HK-2 (cell line): ENCODE data around the gene DCAF17.
A peak's percentile ranks its signal among the peaks of the same experiment; 100 is the strongest.
"Not testable (repeated sequence)": the region's sequence is repeated elsewhere in the genome, so short reads cannot be mapped to it uniquely, and the experiment has no call there.

Experiments
- DNase-seq: peaks from one replicate; pipeline ENCODE4 v3.0.0-alpha.2; 2018; ENCODE audit not compliant: unreplicated experiment

The DCAF17 gene

GRCh38 chr2:171410624-171411023, 23.4 kb upstream of the DCAF17 start:
- DNase-seq: no peak

DNA sequence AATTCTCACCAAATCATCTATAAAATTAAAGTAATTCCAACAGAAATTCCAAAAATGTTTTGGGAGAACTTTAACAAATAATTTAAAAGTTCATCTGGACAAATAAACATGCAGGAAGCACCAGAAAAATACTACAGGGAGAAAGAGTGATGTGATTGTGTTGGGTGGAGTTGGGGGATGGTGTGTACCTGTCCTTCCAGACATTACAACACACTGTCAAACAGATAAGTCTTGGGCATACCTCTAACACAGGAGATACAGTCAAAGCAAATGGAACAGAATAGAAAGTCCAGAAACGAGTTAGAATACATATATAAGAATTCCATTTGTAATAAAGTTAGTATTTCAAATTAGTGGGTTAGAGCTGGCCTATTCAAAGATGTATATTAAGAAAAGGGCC, 22.8 kb upstream of the DCAF17 start:
- DNase-seq: no peak

DNA sequence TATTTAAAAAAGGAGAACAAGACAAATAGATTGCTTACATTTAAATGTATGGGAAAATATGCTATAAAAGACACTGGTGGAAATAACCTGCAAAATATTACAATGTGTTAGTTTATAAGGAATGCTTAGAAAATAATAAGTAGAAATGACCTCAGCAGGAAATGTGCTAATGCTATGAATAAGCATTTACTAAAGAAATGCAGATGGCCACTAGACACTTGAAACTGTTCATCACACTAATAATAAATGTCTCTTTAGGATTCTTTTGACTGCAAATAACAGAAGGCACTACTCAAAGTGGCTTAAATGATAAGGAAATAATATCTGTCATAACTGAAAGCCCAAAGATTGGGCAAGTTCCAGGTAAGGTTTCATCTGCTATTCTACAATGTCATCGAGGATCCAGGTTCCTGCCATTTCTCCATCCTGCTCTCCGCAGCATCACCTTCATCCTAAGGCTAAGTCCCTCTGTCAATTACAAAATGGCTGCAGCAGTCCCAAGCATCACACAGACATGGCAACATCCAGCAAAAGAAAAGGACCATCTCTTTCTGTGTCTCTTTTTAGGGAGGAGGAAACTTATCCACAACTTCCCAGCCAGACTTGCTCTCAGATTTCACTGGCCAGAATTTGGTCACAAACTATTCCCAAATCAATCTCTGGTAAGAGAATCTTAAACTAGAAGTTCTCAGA, 22.1 kb upstream of the DCAF17 start:
- no peak for DNase-seq

DNA sequence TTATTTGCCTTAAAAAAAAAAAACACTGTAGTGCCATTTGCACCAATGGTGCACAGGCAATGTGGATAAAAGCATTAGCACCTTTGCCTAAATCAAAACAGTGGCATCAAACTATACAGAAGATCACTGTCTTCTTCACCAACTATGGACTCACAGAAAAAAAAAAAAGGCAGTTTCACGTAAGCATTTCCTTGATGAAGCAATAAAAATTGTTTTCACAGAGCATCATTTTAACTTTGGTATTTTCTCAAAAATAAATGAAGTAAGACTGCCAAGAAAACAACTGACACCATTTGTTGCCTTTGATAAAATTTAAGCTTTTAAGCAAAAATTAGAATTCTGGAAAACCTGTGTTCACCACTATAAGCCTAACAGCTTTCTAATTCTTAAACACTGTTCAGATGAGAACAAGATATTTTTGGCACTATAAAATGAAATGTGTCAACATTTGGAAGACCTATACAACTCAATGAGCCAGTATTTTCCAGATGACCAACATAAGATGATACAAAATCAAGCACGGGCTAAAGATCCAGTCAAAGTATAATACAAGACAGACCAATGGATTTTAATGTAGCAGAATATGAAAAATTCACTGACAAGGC, 21.4 kb upstream of the DCAF17 start:
- DNase-seq: no peak

DNA sequence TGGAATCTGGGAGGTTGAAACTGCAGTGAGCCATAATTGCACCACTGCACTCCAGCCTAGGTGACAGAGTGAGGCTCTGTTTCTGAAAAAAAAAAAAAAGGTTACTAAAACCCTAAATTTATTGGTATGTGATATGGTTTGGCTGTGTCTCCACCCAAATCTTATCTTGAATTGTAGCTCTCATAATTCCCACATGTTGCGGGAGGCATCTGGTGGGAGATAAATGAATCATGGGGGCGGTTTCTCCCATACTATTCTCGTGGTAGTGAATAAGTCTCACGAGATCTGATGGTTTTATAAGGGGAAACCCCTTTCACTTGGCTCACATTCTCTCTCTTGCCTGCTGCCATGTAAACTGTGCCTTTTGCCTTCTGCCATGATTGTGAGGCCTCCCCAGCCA, 19.4 kb upstream of the DCAF17 start:
- DNase-seq: not testable (repeated sequence)

- peak; percentile 86 for DNase-seq
Measured at GRCh38 chr2:171416009-171416926, 17.8 kb upstream of the DCAF17 start.

DNA sequence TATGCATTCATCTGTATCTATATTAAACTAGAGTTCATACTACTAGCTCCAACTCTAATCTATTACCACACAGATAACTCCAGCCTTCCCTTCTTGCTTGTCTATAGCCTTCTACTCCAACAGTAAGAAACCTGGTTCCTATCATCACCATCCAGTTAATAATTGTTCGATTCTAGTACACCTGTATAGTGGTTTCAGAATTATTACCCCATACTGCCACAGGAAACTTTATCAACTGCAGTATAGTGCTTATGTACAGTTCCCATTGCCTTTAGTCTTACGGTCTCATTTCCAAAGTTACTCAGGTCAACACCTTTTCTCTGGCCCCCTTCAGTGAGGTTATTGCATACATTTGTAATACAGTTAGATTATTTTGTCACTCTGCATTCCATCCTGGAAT, 14.7 kb upstream of the DCAF17 start:
- DNase-seq: no peak

DNA sequence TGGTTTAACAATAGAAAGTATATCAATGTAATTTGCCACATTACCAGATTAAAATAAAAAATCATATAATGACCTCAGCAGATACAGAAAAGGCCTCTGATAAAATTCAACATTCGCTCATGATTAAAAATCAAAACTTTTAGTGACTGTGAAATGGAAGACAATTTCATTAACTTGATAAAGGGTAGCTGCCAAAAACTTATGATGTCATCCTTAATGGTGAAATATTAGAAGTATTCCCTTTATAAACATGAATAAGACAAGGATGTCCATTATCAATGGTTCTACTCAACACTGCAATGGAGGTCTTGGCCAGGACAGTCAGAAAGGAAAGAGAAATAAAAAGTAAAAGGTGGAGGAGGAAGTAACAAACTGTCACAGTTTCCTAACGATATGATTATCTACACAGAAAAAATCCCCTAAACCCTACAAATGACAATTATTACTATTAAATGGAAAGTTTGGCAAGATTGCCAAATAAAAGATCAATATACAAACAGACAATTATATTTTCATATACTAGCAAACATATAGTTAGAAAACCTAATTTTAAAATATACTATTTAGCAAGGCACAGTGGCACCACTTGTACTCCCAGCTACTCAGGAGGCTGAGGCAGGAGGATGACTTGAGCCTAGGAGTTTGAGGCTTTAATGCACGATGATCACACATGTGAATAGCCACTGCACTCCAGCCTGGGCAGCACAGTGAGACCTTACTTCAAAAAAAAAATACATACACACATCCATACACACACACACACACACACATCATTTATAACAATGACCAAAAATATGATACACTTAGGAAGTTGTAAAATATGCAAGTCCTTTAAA, 13.1 kb upstream of the DCAF17 start:
- DNase-seq: no peak

DNA sequence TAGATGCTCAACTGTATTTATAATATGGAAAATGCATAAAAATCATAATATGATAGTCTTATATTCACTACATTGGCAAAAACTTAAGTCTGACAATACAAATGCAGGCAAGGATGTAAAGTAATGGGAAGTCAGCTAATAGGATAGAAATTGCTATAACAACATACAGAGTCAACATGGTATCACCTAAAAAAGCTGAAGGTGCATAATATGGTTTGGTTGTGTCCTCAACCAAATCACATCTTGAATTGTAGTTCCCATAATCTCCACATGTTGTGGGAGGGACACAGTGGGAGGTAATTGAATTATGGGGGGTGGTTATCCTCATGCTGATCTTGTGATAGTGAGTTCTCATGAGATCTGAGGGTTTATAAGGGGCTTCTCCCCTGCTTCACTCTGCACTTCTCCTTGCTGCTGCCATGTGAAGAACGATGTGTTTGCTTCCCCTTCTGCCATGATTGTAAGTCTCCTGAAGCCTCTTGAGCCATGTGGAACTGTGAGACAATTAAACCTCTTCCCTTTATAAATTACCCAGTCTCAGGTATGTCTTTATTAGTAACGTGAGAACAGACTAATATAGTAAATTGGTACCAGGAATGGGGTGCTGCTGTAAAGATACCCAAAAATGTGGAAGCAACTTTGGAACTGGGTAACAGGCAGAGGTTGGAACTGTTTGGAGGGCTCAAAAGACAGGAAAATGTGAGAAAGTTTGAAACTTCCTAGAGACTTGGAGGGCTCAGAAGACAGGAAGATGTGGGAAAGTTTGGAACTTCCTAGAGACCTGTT, 11.1 kb upstream of the DCAF17 start:
- not testable (repeated sequence) for DNase-seq

DNA sequence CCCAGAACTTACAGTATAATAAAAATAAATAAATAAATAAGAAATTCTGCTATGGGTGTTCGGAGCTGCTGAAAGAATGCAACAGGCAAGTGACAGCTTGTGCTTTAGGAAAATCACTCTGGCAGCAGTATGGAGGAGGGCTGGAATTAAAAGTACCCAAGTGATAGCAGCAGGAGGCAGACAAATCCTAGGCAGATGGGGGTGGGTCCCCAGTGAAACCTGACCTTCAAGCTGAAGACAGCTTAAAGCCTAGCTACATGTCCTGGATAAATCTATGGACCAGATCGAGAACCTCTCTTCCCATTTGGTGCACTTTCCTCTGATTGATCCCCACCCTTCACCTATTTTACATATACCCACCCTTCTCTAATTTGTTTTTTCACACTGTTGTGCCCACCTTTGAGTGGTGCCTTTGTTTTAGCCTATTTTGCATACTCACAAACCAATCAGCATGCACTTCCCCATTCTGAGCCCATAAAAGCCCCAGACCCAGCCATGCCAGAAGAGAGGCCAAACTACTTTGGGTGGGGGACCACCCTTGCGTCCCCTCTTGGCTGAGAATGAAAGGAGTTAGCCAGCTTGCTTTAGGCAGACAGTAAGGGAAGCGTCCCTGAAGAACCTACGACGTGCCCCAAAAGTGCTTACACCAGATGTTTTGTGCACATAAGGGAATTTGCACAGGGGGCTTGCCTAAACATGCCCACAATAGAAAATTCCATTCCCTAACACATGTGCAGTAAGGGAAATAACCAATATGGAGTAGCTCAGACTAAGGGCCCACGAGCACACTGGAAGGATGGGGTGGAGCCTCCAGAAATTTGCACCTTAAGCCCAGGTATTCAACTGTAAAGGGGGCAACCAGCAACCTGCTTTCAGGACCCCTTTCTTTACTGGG, 3.3 kb upstream of the DCAF17 start:
- no peak for DNase-seq

- no peak for DNase-seq
Measured at GRCh38 chr2:171431677-171432167, 2.3 kb upstream of the DCAF17 start.

DNA sequence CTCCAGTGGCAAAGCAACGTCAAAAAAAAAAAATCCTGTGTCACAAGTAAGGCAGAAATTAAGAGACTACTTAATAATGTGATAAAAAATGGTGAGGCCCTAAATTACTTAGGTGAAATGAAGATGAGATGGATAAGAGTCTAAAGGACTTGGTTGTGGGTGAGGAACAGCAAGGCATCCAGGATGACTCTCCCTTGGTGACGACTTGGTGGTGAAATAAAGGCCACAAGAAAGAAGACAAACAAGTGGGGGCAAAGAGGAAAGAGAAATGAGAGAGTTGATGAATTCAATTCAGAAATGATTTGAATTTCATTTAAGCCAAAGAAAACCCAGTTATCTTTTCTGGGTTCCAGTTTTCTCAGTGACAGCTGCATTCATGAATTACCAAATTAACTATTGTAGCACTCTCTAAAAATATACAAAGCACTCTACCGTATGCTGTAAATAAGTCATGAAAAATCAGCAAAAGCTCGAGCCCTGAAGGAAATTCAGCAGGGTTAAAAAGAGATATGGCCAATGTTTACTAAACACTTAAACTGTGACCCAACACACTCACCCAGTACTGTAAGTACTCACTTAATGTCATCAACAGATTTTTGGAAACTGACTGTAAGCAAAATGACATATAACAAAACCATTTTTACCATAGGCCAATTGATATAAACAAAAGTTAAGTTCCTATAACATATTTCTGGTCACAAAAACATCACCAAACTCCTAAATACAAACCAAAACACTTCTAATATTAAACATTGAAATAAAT, 1.6 kb upstream of the DCAF17 start:
- DNase-seq: no peak

DNA sequence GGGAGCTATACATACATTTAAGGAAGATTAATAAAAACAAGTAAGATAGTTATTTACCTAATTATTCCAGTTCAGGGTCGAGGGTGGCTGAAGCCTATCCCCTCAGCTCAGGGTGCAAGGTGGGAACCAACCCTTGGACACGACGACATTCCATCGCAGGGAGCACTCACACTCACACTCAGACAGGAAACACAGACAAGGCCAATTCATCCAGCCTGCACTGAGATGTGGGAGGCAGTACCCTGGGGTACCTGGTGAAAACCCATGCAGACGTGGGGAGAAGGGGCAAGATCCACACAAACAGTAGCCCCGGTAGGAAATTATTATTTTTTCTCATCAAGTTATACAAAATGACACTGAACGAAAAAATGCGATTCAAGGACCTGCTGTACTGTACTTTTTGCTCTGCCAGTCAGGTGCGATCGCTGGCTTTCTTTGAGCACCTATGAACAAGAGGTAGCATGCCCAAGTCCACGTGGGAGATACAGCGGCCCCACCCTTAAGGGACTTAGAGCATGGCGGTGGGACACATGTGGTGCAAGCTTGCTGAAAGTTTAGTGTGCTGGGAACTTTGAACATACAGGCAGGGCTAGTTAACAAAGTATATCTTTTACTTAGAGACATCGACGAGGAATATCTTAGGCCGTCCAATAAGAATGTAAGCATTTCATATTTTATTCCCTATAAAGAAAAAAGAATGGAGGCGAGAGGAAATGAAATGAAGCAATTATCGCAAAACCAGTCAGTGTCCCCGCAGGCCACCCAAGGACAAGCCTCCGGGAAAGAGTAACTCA, 860 bp upstream of the DCAF17 start:
- DNase-seq: peak; percentile 51

DNA sequence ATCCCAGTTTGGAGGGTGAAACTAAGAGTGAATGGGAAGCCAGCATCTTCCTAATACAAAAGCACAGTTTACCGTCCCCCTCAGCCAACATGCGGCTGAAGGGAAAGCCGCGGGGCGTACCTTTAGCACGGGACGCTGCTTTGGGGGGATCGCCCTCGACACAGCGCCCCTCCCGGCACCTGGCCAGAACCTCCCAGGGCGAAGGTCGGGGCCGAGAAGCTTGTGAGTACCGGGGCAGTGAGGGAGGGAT, 338 bp upstream of the DCAF17 start, which contains the start of gene METTL8:
Gene METTL8 (minus strand): TSS at position 228 of the 250 bp plus-strand sequence. CDS start 41,805 bp downstream, outside the sequence.
- no peak for DNase-seq

DNA sequence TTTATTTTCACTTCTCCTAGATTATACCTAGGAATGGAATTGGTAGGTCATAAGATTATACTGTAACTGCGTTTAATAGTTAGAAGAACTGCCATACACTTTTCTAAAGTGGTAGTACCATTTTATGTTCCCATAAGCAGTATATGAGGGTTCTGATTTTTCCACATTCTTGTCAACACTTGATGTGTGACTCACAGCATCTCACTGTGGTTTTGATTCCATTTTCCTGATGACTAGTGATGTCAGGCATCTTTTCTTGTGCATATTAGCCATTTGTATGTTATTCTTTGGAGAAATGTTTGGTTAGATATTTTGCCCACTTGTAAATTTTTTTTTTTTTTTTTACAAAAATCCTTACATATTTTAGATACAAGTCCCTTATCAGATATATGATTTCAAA, 2.3 kb downstream of the DCAF17 start:
- no peak for DNase-seq

- no peak for DNase-seq
Measured at GRCh38 chr2:171441470-171441869, 7.4 kb downstream of the DCAF17 start.

GRCh38 chr2:171447675-171448074, 13.6 kb downstream of the DCAF17 start:
- DNase-seq: no peak

- no peak for DNase-seq
Measured at GRCh38 chr2:171451074-171451473, 17.0 kb downstream of the DCAF17 start.
